ENCODE data around the gene MTHFD1L.

MTHFD1L gene

GRCh38 chr6:150992262-150992661 lies 126.8 kb downstream of the MTHFD1L start:
- no peak for TF ChIP-seq CTCF (conservative IDR thresholded peaks at IDR 0.05)

GRCh38 chr6:150992703-150993102 lies 127.2 kb downstream of the MTHFD1L start:
- no peak overlapping the region for H3K27ac ChIP-seq
- no peak for TF ChIP-seq CTCF (conservative IDR thresholded peaks at IDR 0.05)

More at GRCh38 chr6:150992262-150992661, 126.8 kb downstream of the MTHFD1L start:
- H3K27ac ChIP-seq = no peak overlapping the region

GRCh38 chr6:150993253-150993652 lies 127.8 kb downstream of the MTHFD1L start:
- TF ChIP-seq CTCF (conservative IDR thresholded peaks at IDR 0.05) = no peak

GRCh38 chr6:150994026-150994425 lies 128.5 kb downstream of the MTHFD1L start:
- TF ChIP-seq CTCF (conservative IDR thresholded peaks at IDR 0.05) = no peak
- no peak overlapping the region for H3K27ac ChIP-seq

More at GRCh38 chr6:150993253-150993652, 127.8 kb downstream of the MTHFD1L start:
- H3K27ac ChIP-seq = no peak overlapping the region

- TF ChIP-seq CTCF (conservative IDR thresholded peaks at IDR 0.05) = no peak
- H3K27ac ChIP-seq = no peak overlapping the region
These were observed 131.5 kb downstream of the MTHFD1L start for GRCh38 chr6:150996968-150997367.

- no peak for TF ChIP-seq CTCF (conservative IDR thresholded peaks at IDR 0.05)
- no peak overlapping the region for H3K27ac ChIP-seq
These were observed 133.6 kb downstream of the MTHFD1L start for GRCh38 chr6:150999107-150999506.

- H3K27ac ChIP-seq = no peak overlapping the region
- TF ChIP-seq CTCF (conservative IDR thresholded peaks at IDR 0.05) = no peak
These were observed 134.1 kb downstream of the MTHFD1L start for GRCh38 chr6:150999576-150999975.
